Measurements from ENCODE around the gene GDA. TPM values are rescaled to one million over a fixed set of nuclear protein-coding genes. Genes with fewer than 3 reads are reported as not detected.

GDA gene
- total RNA-seq, 4 donors from 2014 or later, result 0.49 to 0.66 TPM; not detected in 2

DNA sequence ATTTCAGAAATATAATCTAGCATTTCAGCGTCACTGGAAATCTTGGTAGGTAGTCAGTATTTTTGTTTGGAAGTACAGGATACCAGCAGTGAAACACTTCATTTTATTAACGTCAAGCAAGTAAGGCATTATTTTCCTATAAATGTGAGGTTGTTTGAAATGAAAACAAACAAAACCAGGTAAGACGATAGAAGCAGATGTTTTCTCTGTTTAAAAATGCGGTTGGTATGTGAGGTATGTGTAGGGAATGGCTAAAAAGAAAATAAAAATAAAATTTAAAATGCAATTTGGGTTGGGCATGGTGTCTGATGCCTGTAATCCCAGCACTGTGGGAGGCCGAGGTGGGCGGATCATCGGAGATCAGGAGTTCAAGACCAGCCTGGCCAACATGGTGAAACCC lies 16.1 kb downstream of the GDA start:
- TF ChIP-seq, protein P1, sequence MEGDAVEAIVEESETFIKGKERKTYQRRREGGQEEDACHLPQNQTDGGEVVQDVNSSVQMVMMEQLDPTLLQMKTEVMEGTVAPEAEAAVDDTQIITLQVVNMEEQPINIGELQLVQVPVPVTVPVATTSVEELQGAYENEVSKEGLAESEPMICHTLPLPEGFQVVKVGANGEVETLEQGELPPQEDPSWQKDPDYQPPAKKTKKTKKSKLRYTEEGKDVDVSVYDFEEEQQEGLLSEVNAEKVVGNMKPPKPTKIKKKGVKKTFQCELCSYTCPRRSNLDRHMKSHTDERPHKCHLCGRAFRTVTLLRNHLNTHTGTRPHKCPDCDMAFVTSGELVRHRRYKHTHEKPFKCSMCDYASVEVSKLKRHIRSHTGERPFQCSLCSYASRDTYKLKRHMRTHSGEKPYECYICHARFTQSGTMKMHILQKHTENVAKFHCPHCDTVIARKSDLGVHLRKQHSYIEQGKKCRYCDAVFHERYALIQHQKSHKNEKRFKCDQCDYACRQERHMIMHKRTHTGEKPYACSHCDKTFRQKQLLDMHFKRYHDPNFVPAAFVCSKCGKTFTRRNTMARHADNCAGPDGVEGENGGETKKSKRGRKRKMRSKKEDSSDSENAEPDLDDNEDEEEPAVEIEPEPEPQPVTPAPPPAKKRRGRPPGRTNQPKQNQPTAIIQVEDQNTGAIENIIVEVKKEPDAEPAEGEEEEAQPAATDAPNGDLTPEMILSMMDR (IDR thresholded peaks at IDR 0.05; ENCODE audit: low read depth), result no peak

- TF ChIP-seq, protein P1 (IDR thresholded peaks at IDR 0.05; ENCODE audit: low read depth), result no peak
These were observed 16.7 kb downstream of the GDA start for GRCh38 chr9:72165821-72166547.

DNA sequence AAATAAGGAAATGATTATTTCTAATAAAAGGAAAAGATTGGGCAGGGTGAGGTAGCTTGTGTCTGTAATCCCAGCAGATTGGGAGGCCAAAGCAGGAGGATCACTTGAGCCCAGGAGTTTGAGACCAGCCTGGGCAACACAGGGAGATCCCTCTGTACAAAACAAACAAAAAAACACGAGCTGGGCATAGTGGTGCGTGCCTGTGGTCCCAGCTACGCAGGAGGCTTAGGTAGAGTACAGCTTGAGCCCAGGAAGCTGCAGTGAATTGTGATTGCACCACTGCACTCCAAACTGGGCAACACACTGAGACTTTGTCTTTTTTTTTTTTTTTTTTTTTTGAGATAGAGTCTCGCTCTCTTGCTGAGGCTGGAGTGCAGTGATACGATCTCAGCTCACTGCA lies 18.8 kb downstream of the GDA start:
- TF ChIP-seq, protein P1 (IDR thresholded peaks at IDR 0.05; ENCODE audit: low read depth), result no peak

GRCh38 chr9:72169178-72169577 lies 19.9 kb downstream of the GDA start:
- TF ChIP-seq, protein P1 (IDR thresholded peaks at IDR 0.05; ENCODE audit: low read depth), result no peak

DNA sequence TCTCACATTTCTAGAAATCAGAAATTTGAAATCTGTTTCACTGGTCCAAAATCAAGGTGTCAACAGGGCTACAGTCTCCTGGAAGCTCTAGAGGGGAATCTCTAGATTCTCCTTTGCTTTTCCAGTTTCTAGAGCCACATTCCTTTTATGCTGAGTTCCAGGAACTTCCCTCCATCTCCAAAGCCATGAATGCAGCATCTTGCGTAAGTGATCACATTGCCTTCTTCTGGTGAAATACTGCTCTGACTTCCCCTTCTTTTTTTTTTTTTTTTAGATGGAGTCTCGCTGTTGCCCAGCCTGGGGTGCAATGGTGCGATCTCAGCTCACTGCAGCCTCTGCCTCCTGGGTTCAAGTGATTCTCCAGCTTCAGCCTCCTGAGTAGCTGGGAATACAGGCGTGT lies 23.8 kb downstream of the GDA start:
- TF ChIP-seq, protein P1 (IDR thresholded peaks at IDR 0.05; ENCODE audit: low read depth), result no peak

DNA sequence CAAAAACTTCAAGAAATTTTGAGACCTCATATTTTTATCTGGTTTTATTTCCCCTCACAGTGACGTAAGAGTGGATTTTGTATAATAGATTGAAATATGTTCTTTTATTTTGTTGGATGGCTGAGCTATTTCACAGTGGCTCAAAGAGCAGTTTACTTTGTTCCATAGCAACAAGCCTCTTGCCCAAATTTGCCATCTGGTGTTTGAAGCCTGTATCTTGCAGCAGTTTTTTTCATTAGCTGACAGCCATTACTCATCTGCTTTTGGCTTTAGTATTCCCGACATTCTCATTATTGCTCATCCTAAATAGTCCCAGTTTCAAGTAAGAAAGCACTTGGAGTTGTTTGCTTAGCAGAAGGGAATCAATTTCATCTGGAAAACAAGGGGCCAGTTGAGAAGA lies 36.3 kb downstream of the GDA start:
- TF ChIP-seq, protein P1 (IDR thresholded peaks at IDR 0.05; ENCODE audit: low read depth), result no peak

DNA sequence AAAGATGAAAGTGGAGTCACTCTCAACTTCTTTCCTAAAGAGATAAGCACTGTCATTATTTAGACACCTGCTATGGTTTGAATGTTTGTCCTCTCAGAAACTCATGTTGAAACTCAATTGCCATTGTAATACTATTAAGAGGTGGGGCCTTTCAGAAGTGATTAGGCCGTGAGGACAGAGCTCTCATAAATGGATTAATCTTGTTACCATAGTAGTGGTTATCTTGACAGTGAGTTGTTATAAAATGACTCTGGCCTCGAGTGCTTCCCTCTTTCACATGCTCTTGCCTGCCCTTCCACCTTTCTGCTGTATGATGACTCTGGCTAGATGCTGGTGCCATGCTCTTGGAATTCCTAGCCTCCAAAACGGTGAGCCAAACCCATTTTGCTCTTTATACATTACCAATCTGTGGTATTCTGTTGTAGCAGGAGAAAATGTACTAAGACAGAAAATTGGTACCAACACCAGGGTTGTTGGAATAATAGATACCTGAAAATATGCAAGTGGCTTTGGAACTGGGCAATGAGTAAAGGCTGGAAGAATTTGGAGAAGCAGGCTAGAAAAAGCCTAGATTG lies 38.0 kb downstream of the GDA start:
- TF ChIP-seq, protein P1 (IDR thresholded peaks at IDR 0.05; ENCODE audit: low read depth), result no peak

Measured in subcutaneous adipose tissue (tissue), 4 donors.